HG02852 (cell line): ENCODE measurements around the gene BICDL2.
A peak's percentile ranks its signal among the peaks of the same experiment; 100 is the strongest.

Source experiments
- ATAC-seq: cut with Tn5 transposase; IDR thresholded peaks from one replicate; pipeline ENCODE4 v1.9.1; 2021; ENCODE audit warnings: mild to moderate bottlenecking, moderate library complexity; ENCODE audit not compliant: unreplicated experiment

The BICDL2 gene

GRCh38 chr16:3026003-3026378 is 10.8 kb downstream of the BICDL2 start:
- no peak for ATAC-seq

- no peak for ATAC-seq
Measured at GRCh38 chr16:3025032-3026002, 11.4 kb downstream of the BICDL2 start.

GRCh38 chr16:3023669-3024478 is 12.9 kb downstream of the BICDL2 start, which contains the start of the genes HCFC1R1 and THOC6:
Gene HCFC1R1 (minus strand): TSS chr16:3023942. CDS start chr16:3023941, 1 bp downstream.
Gene THOC6 (plus strand): TSS chr16:3024035. CDS start chr16:3024327, 292 bp downstream.
- peak; percentile 72 for ATAC-seq

GRCh38 chr16:3023415-3023668 is 13.4 kb downstream of the BICDL2 start:
- no peak for ATAC-seq

- no peak for ATAC-seq
Measured at GRCh38 chr16:3022684-3023414, 13.9 kb downstream of the BICDL2 start.

GRCh38 chr16:3022208-3022683 is 14.5 kb downstream of the BICDL2 start:
- no peak for ATAC-seq

GRCh38 chr16:3021449-3022207 is 15.1 kb downstream of the BICDL2 start:
- ATAC-seq: no peak

GRCh38 chr16:3020604-3021448 is 15.9 kb downstream of the BICDL2 start:
- ATAC-seq: no peak

GRCh38 chr16:3020247-3020603 is 16.5 kb downstream of the BICDL2 start, which contains the start of gene TNFRSF12A:
Gene TNFRSF12A (plus strand): TSS chr16:3020368. CDS start chr16:3020398, 30 bp downstream.
- ATAC-seq: no peak

- ATAC-seq: no peak
Measured at GRCh38 chr16:3019594-3020246, 17.0 kb downstream of the BICDL2 start.

GRCh38 chr16:3017794-3018506 is 18.8 kb downstream of the BICDL2 start, which contains the start of gene CLDN6:
Gene CLDN6 (minus strand): TSS chr16:3018183. CDS start chr16:3016021, 2,162 bp downstream.
- ATAC-seq: no peak

- ATAC-seq: no peak
Measured at GRCh38 chr16:3017344-3017743, 19.4 kb downstream of the BICDL2 start.

- no peak for ATAC-seq
Measured at GRCh38 chr16:3015865-3016521, 20.8 kb downstream of the BICDL2 start.

- ATAC-seq: no peak
Measured at GRCh38 chr16:3014971-3015370, 21.8 kb downstream of the BICDL2 start.

GRCh38 chr16:3013998-3014690 is 22.6 kb downstream of the BICDL2 start:
- ATAC-seq: no peak

GRCh38 chr16:3013491-3013951 is 23.2 kb downstream of the BICDL2 start:
- ATAC-seq: no peak
